Measurements from ENCODE around the gene PAFAH2. TPM values are rescaled to one million over a fixed set of nuclear protein-coding genes. Genes with fewer than 3 reads are reported as not detected.

Gene PAFAH2
- total and polyA plus RNA-seq, 5 experiments from 2014 or later = 16.4 to 25.5 (median 24.6) TPM

DNA sequence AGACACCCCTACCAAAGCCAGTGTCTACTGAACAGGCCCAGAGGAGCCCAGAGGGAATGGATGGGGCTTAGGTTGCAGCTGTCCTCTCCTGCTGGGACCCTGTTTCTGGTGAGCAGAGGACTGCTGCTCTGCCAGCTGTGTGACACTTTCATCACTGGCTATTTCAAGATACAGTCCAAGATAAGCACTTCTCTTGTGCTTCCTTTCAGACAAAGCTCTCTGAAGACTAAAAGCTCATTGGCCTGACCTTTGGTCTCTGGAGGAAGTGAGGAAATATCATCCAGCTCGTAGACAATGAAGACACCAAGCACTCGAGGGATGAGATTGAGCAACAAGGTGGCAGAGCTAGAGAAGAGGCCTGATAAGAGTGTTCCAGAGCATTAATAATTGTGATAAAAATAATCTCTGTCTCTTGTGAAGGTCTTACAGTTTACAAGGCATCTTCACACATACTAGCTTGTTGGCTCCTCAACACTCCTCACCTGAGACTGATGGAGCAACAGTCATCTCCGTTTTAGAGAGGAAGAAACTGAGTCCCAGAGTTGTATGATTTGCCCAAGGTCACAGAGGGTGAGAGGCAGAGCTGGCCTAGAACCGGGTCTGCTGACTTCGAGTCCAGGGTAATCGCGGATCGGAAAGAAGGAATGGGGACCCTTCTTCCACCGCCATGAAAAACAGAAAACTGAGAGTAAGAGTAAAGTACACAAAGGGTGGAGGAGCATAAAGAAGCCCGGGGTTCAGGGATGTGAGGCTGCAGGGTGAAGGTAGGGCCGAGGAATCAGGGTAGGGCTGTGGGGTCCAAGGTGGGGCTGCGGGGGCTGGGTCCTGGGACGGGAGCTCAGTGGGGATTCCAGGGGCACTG lies 666 bp downstream of the PAFAH2 start:
- peaks cover 19 to 50% (median 45%) of the 10 kb centered on the region in 4 donors for H3K4me1 Mint-ChIP-seq
- no peaks in the 10 kb centered on the region for H3K27me3 Mint-ChIP-seq
- POLR2A ChIA-PET = interaction anchor here (0.9 to 7.4 kb wide), 15 partner anchors 9 to 750 kb away, joined by 3 to 97 read pairs (median 6); partner anchors contain the start of genes MTFR1L, PAQR7, RSRP1 and STMN1
- DNase-seq (peak in 3 of 10 donors; percentile 17 to 23 (median 18)), ATAC-seq (peak; percentile 3 to 16)
- no peaks in the 10 kb centered on the region for H3K9me3 Mint-ChIP-seq
- peak overlapping the region; percentile 96 to 100 (median 99) for H3K27ac Mint-ChIP-seq
- peak overlapping the region; percentile 92 to 98 (median 97) for H3K4me3 Mint-ChIP-seq
- H3K36me3 Mint-ChIP-seq = no peaks in the 10 kb centered on the region

DNA sequence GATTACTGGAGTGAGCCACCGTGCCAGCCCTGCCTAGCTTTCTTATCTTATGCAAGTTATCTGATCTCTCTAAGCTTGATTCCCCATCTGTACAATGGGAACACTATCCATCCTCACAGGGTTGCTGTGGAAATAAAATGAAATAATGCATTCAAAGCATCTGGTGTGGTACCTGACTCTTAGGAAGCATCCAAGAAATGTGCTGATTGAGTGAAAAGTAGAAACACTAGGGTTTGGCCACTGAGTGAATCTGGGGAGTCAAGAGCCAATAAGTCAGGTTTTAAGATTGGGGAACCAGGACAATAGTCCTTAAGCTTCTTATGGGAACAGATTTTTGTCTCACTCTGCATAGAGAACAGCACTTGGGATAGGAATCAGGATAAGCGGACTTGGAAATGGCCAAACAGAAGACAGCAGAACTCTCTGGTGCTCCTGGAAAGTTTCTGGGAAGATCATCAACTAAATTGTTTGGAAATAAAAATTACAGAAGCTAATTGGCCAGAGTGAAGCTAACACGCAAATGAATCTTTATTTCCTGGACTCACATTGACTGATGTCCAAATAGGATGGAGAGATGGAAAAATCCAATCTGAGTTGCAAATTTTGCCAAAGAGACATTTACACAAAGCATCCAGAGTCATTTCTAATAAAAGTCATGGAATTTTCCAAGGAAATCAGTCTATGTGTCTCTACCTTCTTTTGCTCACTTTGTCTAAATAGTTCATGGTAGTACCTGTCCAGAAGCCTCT lies 3.3 kb downstream of the PAFAH2 start:
- H3K4me3 Mint-ChIP-seq = no peak overlapping the region
- no peaks in the 10 kb centered on the region for H3K27me3 Mint-ChIP-seq
- ATAC-seq (no peak), DNase-seq (no peak)
- POLR2A ChIA-PET = interaction anchor here (1.0 to 5.8 kb wide), 4 partner anchors 24 to 107 kb away, joined by 3 to 49 read pairs (median 4); partner anchors contain the start of gene STMN1
- H3K36me3 Mint-ChIP-seq = no peaks in the 10 kb centered on the region
- H3K27ac Mint-ChIP-seq = peak overlapping the region in 6 of 10 donors; percentile 29 to 85 (median 70)
- no peaks in the 10 kb centered on the region for H3K9me3 Mint-ChIP-seq
- peaks cover 25 to 71% (median 66%) of the 10 kb centered on the region in 4 donors for H3K4me1 Mint-ChIP-seq

DNA sequence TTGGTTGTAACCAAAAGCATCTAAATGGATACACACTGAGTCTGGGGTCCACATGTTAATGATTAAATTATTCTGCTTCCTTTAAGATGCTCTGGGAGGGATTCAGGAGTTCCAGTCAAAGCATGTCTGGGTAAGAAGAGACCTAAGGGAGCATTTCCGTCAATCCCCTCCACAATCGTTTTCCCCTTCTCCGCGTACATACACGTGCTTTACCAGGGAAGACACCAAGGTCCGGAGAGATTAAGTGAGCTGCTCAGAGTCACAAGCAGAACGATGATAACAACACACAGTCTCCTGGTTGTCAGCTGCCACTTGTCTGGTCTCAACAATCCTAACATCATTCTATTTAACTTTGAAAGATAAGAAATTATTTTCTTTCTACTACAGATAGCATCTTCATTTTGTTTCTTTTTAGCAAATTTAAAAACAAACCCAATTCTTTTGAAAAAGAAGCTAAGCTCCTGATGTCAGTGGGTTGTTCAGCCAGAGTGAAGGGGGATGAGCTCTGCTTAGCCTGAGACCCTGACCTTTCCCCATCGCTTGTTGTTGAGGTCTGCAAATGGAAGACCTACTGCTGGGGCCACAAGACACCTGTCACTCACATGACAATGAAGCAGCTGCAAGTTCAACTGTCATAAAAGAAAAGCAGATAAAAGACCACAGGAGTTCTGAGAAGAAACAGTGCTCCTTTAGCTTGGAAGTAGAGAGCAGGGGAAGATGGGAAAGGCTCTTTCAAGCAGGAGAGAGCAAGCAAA lies 4.5 kb downstream of the PAFAH2 start:
- POLR2A ChIA-PET = interaction anchor here (0.5 to 5.8 kb wide), 6 partner anchors 14 to 116 kb away, joined by 3 to 49 read pairs (median 3); partner anchors contain the start of gene STMN1
- peak overlapping the region in 2 of 10 donors; percentile 22 to 35 for H3K4me3 Mint-ChIP-seq
- ATAC-seq = no peak
- H3K9me3 Mint-ChIP-seq = no peaks in the 10 kb centered on the region
- H3K27me3 Mint-ChIP-seq = no peaks in the 10 kb centered on the region
- H3K4me1 Mint-ChIP-seq = peaks cover 33 to 78% (median 76%) of the 10 kb centered on the region in 4 donors
- DNase-seq = no peak
- H3K27ac Mint-ChIP-seq = peak overlapping the region in 9 of 10 donors; percentile 69 to 89 (median 80)
- H3K36me3 Mint-ChIP-seq = peaks cover 0 to 6% (median 3%) of the 10 kb centered on the region in 3 donors

DNA sequence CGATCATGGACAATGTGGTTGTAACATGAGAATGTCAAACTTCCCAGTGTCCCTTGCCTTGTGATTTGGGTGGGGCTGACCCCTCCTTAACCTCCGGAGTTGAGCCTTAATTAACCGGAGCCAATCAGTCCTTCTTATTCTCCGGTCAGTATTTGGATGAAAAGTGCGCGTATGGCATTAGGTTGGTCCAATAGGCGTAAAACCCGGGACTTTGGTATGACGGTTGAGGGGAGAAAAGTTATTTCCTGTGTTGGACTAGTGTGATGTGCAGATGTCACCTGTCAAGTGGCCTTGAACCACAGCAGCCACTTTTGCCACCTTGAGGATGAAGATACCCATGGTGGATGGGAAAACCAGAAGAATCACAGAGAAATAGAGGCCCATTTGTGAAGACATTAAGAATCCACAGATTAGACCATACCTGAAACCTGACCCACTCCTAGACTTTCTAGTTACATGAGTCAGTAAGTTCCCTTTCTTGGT lies 5.1 kb downstream of the PAFAH2 start:
- H3K9me3 Mint-ChIP-seq = no peaks in the 10 kb centered on the region
- POLR2A ChIA-PET = interaction anchor here (3.9 to 5.8 kb wide), 3 partner anchors 23 to 89 kb away, joined by 25 to 49 read pairs (median 28); partner anchors contain the start of gene STMN1
- peaks cover 0 to 8% (median 7%) of the 10 kb centered on the region in 3 donors for H3K36me3 Mint-ChIP-seq
- H3K4me3 Mint-ChIP-seq = peak overlapping the region in 3 of 10 donors; percentile 22 to 30 (median 22)
- no peak for ATAC-seq
- H3K27ac Mint-ChIP-seq = peak overlapping the region in 8 of 10 donors; percentile 8 to 87 (median 68)
- H3K4me1 Mint-ChIP-seq = peaks cover 35 to 79% (median 77%) of the 10 kb centered on the region in 4 donors
- no peaks in the 10 kb centered on the region for H3K27me3 Mint-ChIP-seq
- no peak for DNase-seq

DNA sequence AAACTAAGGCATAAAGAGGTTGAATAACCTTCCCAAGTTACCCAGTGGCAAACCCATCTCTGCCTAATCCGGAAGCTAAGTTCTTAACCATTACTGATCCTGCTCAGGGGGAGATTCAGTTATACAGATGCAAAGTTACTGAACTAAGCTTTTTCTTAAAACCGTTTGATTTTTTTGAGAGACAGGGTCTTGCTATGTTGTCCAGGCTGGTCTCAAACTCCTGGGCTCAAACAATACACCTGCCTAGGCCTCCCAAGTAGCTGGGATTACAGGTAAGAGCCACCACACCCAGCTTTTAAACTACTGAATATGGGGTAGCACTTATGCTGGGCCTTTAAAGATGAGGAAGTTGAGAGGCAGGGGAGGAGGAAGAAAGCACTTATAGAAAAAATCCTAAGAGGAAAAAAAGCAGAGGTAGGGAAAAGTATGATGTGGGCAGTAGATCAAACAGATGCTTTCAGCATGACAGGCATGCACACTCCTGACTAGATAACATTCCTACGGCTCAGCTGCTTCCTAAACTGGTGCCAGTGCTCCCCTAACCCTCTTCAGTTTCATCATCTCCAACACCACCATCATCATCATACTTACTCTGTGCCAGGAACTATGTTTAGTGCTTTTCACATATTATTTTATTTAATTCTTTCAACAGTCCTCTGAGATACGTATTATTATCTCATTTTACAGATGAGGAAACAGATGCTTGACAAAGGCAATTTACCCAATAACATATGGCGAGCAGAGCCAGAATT lies 5.8 kb downstream of the PAFAH2 start:
- H3K9me3 Mint-ChIP-seq = no peaks in the 10 kb centered on the region
- POLR2A ChIA-PET = interaction anchor here (0.6 to 4.3 kb wide), 4 partner anchors 21 to 328 kb away, joined by 3 to 38 read pairs (median 26); partner anchors contain the start of gene STMN1
- peaks cover 35 to 78% (median 74%) of the 10 kb centered on the region in 4 donors for H3K4me1 Mint-ChIP-seq
- peak overlapping the region in 8 of 10 donors; percentile 22 to 73 (median 40) for H3K4me3 Mint-ChIP-seq
- DNase-seq = no peak
- ATAC-seq = no peak
- no peaks in the 10 kb centered on the region for H3K27me3 Mint-ChIP-seq
- peaks cover 0 to 12% (median 11%) of the 10 kb centered on the region in 3 donors for H3K36me3 Mint-ChIP-seq
- H3K27ac Mint-ChIP-seq = peak overlapping the region in 9 of 10 donors; percentile 60 to 92 (median 67)

DNA sequence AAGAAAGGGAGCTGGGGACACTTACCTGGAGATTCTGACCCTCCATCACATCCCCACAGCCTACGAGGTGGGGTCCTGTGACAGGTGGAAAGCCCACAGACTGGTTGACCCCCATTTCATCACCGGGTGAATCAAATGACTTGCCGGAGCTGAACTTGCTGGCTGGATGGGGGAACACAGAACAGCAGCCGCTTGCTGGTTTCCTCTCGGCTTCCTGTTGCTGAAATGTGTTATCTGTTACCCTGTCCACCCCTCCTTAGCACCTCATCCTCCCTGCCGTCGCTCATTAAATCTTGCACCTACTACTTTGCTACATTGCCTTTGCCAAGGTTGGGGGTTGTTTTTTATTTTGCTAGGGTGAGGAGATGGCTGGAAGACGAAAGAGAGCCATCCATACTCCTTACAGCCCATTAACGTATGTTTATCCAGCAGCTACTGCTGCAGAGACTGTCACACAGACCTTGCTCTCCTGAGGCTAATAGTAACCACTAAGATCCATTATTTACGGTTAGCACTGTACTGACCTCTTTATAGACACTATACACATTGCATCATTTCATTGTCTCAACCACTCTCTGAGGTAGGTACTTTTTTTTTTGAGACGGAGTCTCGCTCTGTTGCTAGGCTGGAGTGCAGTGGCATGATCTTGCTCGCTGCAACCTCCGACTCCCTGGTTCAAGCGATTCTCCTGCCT lies 7.0 kb downstream of the PAFAH2 start:
- Mint-ChIP-seq H3K27ac (peak overlapping the region; percentile 89 to 97 (median 94)), H3K9me3 (no peaks in the 10 kb centered on the region), H3K36me3 (peaks cover 5 to 17% (median 12%) of the 10 kb centered on the region in 3 donors), H3K4me3 (peak overlapping the region; percentile 81 to 94 (median 90)), H3K27me3 (no peaks in the 10 kb centered on the region), H3K4me1 (peaks cover 34 to 73% (median 72%) of the 10 kb centered on the region in 4 donors)
- peak in 9 of 10 donors; percentile 11 to 73 (median 56) for DNase-seq
- POLR2A ChIA-PET = interaction anchor here (0.8 to 4.3 kb wide), 14 partner anchors 9 to 295 kb away, joined by 3 to 38 read pairs (median 4); partner anchors contain the start of genes PAQR7 and STMN1
- ATAC-seq = peak; percentile 91 to 95

GRCh38 chr1:25990251-25990650 lies 7.6 kb downstream of the PAFAH2 start:
- POLR2A ChIA-PET = interaction anchor here (0.6 to 4.3 kb wide), 16 partner anchors 7 to 296 kb away, joined by 3 to 38 read pairs (median 4); partner anchors contain the start of genes MTFR1L, PAFAH2, PAQR7 and STMN1
- Mint-ChIP-seq H3K4me3 (peak overlapping the region; percentile 81 to 94 (median 90)), H3K9me3 (no peaks in the 10 kb centered on the region), H3K4me1 (peaks cover 38 to 78% (median 77%) of the 10 kb centered on the region in 4 donors), H3K36me3 (peaks cover 10 to 21% (median 17%) of the 10 kb centered on the region in 3 donors), H3K27me3 (no peaks in the 10 kb centered on the region), H3K27ac (peak overlapping the region; percentile 89 to 97 (median 94))
- DNase-seq (no peak), ATAC-seq (peak; percentile 32 to 34)

GRCh38 chr1:25989440-25990234 lies 8.2 kb downstream of the PAFAH2 start:
- DNase-seq (no peak), ATAC-seq (peak in 1 of 2 donors; percentile 29)
- Mint-ChIP-seq H3K36me3 (peaks cover 10 to 24% (median 17%) of the 10 kb centered on the region in 3 donors), H3K4me3 (peak overlapping the region; percentile 81 to 94 (median 90)), H3K27me3 (no peaks in the 10 kb centered on the region), H3K4me1 (peaks cover 38 to 80% (median 75%) of the 10 kb centered on the region in 4 donors), H3K27ac (peak overlapping the region; percentile 89 to 97 (median 94)), H3K9me3 (no peaks in the 10 kb centered on the region)
- POLR2A ChIA-PET = interaction anchor here (0.6 to 4.3 kb wide), 11 partner anchors 8 to 170 kb away, joined by 3 to 38 read pairs (median 5); partner anchors contain the start of genes MTFR1L, PAFAH2, PAQR7 and STMN1

GRCh38 chr1:25987951-25988350 lies 9.9 kb downstream of the PAFAH2 start:
- peak overlapping the region; percentile 11 to 92 (median 84) for H3K4me3 Mint-ChIP-seq
- DNase-seq (no peak), ATAC-seq (no peak)
- peaks cover 10 to 41% (median 23%) of the 10 kb centered on the region in 3 donors for H3K36me3 Mint-ChIP-seq
- H3K4me1 Mint-ChIP-seq = peaks cover 30 to 67% (median 64%) of the 10 kb centered on the region in 4 donors
- no peaks in the 10 kb centered on the region for H3K9me3 Mint-ChIP-seq
- POLR2A ChIA-PET = interaction anchor here (0.7 to 3.1 kb wide), 8 partner anchors 10 to 92 kb away, joined by 3 to 23 read pairs (median 4); partner anchors contain the start of gene PAFAH2
- H3K27me3 Mint-ChIP-seq = no peaks in the 10 kb centered on the region
- peak overlapping the region in 5 of 10 donors; percentile 3 to 40 (median 31) for H3K27ac Mint-ChIP-seq
